ENCODE measurements around the gene TNFSF13.

TNFSF13 gene

GRCh38 chr17:7538891-7539545 is 19.5 kb upstream of the TNFSF13 start:
- TF ChIP-seq CTCF (IDR thresholded peaks at IDR 0.05; ENCODE audit: low read depth, low read length) = no peak
- H3K4me3 ChIP-seq (ENCODE audit: low read depth, low read length) = no peak overlapping the region

- TF ChIP-seq CTCF (IDR thresholded peaks at IDR 0.05; ENCODE audit: low read depth, low read length) = no peak
- H3K4me3 ChIP-seq (ENCODE audit: low read depth, low read length) = no peak overlapping the region
Measured at GRCh38 chr17:7541074-7541621, 17.4 kb upstream of the TNFSF13 start.

GRCh38 chr17:7544911-7545310 is 13.6 kb upstream of the TNFSF13 start:
- no peak for TF ChIP-seq CTCF (IDR thresholded peaks at IDR 0.05; ENCODE audit: low read depth, low read length)
- no peak overlapping the region for H3K4me3 ChIP-seq (ENCODE audit: low read depth, low read length)

GRCh38 chr17:7548585-7549400 is 9.8 kb upstream of the TNFSF13 start, which contains the start of gene TNFSF12:
Gene TNFSF12, plus strand, starts transcription at chr17:7549058. Its CDS starts 96 bp downstream, at chr17:7549154.
- peak within 1 kb of the TSS; percentile 74 for H3K4me3 ChIP-seq (ENCODE audit: low read depth, low read length)
- TF ChIP-seq CTCF (IDR thresholded peaks at IDR 0.05; ENCODE audit: low read depth, low read length) = 0 out of 2 replicates have a peak, but pooled peaks have one; percentile 4

GRCh38 chr17:7549401-7550055 is 9.0 kb upstream of the TNFSF13 start:
- peak overlapping the region; percentile 74 for H3K4me3 ChIP-seq (ENCODE audit: low read depth, low read length)
- no peak for TF ChIP-seq CTCF (IDR thresholded peaks at IDR 0.05; ENCODE audit: low read depth, low read length)

GRCh38 chr17:7550344-7550743 is 8.2 kb upstream of the TNFSF13 start:
- TF ChIP-seq CTCF (IDR thresholded peaks at IDR 0.05; ENCODE audit: low read depth, low read length) = no peak
- H3K4me3 ChIP-seq (ENCODE audit: low read depth, low read length) = no peak overlapping the region
